Measurements from ENCODE around the gene TMEM121.

Gene TMEM121

DNA sequence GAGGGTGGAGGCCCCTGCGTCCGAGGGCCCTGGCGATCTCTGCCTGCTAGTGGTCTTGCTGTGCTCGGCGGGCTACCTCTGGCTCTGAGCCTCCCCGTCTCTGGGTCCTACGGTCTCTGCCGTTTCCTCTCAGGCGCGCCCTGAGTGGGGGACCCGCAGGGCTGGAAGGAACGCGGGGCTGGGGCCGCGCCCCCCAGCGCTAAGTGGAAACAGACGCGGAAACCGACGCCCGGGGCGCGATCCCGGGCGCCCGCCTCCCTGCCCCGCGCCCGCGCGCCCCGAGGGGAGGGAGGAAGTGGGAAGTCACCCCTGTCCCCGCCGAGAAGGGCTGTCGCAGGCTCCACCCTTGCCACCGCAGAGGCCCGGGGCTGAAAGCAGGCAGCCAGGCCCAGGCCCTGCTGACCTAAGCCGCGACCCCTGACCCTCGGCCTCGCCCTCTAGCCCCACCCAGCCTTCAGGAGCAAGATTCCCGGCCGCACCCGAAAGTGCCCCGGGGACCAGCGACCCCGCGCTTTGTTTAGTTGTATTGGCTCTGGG is 38.9 kb upstream of the TMEM121 start:
- DNase-seq, result no peak

DNA sequence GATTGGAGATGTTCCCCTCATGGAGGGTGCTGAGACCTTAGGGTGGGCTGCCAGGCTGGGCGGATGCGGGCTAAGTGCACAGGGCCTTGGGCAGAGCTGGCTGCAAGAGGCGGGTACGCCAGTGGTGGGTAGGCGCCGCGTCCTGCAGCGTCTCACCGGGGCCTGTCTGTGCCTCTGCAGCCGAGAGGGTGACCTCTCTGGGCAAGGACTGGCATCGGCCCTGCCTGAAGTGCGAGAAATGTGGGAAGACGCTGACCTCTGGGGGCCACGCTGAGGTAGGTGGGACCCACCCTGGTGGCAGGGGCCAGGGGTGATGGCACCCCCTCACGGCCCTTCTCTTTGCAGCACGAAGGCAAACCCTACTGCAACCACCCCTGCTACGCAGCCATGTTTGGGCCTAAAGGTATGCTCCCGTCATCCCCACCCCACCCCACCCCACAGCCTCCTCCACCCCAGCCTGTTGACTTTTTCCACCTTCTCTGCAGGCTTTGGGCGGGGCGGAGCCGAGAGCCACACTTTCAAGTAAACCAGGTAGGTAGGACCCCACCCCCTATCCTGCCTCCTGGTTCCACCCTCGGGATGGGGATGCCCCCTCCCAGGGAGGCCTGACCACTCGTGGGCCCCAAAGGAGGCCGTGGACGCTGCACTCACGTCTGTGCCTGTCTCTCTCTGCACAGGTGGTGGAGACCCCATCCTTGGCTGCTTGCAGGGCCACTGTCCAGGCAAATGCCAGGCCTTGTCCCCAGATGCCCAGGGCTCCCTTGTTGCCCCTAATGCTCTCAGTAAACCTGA is 38.2 kb upstream of the TMEM121 start:
- no peak for DNase-seq

DNA sequence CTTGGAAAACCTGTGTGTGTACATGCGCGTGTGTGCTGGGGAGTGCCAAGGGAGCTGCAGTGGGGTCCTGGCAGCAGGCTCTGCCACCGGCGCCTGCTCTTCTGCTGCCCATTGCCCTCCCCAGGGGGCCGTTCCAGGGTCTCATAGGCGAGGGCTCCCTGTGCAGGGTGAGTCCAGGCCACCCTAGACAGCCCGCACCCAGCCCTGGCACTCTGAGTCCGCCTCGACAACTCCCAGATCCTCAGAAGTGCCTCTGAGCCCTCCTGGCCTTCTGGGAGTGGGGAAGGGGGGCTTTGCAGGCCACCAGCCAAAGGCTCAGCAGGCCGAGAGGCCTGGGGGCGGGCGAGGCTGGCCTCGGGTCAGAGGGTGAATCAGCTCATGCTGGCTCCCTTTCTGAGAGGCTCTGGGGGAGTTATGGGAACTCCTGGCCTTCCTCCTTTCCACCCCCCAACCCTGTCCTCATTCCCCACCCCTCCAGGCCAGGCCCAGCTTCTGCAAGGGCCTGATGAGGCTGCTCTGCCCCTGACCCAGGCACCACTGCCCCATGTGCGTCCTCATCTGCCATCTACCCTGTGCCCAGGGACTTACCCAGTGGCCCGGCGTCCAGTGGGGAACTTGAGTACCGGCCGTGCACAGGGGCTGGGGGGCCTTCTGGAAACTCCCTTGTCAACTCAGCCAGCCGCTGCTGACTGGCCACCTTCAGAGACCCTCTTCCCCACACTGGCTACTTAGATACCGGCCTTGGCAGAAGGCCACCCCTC is 37.4 kb upstream of the TMEM121 start:
- DNase-seq, result no peak

DNA sequence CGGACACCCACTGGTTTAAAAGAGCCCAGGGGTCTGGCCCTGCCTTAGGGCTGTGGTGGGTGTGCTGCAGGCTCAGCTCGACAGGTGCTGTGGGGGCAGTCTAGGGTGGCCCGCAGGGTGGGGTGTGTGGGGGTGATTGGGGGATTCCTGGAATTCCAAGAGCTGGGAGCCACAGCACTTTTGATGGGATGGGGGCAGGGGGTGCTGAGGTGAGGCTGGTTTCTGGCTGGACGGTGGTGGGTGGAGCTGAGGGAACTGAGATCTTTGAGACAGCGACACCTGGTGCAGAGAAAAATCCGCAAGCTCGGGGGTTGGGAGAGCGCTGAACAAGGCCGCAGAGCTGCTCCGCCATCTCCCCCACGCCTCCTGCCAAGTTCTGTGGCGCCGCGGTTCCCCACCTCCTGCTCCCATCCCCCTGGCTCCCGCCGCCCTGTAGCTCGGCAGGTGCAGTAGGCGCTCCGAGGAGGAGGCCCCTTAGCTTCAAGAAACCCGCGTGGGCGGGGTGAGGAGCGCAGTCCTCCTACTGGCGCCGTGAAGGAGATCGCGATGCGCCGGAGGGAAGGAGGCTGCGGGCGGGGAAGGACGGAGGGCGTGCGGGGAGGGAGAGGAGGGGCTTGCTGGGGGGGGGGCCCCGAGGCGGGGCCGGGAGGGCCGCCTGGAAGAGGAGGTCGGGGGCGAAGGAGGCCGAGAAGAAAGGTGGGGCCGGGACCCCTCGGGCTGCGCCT is 36.7 kb upstream of the TMEM121 start:
- peak; percentile 68 for DNase-seq

DNA sequence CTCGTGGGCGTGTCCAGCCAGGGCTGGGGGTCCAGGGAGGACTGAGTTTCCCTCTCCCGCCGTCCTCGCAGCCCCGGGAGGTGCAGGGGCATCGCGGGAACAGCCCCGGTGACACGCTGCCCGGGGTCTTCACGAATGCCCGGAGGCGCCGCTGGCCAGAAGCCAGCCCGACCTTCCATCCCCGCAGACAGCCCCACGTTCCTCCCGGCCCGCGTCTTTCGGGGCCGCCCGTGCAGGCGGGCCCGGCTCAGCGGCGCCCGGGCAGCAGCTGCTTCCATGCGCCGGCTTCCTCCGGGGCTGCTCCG is 36.2 kb upstream of the TMEM121 start:
- DNase-seq, result no peak

DNA sequence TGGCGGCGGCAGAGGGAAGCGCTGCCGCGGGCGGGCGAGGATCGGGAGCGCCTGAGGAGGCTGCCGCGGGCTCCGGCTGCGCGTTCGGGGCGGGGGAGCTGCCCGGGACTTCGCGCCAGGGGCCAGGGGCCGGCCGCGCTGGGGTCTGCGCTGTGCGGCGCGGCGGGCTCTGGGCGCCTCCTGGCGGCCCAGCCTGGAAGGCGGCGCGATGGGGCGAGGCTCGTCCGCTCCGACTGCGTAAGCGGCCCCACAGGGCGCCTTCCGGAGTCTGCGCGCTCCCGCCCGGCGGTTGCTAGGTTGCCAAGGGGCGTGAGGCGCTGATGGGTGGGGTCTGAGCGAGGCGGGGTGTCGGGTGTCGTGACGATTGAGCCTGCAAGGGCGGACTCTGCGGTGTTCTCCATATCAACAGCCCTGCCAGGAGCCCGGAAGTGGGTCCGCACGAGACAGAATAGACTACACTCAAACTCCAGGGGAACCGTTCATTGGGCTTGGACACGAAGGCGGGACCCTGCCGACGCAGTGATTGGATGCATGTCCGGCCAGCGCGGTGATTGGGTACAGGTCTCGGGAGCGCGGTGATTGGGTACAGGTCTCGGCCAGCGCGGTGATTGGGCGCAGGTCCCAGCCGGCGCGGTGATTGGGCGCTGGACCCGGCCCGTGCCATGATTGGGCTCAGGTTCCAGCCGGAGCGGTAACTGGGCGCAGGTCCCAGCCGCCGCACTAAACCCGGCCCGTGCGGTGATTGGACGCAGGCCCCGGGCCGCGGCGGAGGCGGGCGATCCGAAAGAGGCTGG is 35.6 kb upstream of the TMEM121 start, which contains the start of gene TEDC1:
Gene TEDC1, plus strand, starts transcription at position 675 of the 794 bp plus-strand sequence. CDS start 130 bp downstream, outside the sequence.
- peak; percentile 100 for DNase-seq

DNA sequence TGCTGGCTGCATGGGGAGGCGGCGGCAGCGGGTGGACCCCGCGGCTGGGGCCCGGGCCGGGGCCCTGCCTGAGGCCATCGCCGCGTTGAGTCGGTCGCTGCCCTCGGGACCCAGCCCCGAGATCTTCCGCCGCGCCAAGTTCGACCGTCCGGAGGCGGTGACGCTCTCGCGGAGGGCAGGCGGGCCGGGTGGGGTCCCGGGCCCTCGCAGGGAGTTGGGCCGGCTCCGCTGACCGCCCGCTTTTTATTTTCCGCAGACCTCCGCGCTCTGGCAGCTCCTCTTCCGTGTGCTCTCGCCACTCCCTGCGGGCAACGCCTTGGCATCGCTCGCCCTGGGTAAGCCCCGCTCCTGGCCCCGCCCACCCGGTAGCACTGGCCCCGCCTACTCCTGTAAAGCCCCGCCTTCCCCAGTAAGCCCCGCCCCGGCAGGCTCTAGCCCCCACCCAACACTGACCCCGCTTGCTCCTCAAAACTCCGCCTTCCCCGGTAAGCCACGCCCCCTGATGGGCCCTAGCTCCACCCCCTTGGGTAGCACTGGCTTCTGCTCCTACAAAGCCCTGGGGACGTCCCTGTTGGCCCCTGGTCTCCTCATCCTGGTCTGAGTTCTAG is 34.9 kb upstream of the TMEM121 start:
- peak; percentile 68 for DNase-seq

DNA sequence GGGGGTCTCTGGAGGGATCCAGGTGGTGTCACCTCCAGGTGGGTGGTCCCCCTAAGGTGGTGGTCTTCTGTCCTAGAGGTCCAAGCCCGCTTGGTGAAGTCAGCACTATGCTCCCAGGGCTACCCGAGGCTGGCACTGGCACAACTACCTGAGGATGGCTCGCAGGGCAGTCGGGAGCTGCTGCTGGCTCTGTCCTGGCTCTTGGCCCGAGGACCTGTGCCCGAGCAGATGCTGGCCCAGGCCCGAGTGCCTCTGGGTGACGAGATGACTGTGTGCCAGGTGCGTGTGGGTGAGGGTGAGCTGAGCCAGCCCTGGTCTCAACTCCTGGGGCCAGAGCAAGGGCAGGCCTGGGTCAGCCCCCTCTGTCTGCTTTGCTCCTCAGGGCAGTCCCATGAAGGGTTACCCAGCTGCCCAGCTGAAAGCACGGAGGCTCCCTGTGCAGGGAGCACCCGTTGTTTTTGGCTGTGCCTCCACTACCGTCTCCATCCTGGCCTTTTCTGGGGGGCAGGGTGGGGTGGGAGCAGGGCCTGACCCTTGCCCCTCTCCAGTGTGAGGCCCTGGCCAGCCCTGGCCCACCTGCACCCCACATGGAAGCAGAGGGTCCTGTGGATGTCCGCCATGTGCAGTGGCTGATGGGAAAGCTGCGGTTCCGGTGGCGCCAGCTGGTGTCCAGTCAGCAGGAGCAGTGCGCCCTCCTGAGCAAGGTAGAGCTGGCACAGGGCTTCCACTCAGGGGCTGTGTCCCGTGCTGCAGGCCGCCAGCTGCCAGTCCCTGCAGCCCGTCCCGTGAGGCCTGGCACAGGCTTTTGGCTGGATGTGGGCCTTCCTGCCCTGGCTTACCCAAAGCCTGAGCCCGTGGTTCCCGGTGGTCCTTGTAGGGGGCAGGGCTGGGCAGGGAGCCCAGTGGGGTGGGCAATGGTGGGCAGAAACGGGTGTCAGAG is 34.1 kb upstream of the TMEM121 start:
- no peak for DNase-seq

DNA sequence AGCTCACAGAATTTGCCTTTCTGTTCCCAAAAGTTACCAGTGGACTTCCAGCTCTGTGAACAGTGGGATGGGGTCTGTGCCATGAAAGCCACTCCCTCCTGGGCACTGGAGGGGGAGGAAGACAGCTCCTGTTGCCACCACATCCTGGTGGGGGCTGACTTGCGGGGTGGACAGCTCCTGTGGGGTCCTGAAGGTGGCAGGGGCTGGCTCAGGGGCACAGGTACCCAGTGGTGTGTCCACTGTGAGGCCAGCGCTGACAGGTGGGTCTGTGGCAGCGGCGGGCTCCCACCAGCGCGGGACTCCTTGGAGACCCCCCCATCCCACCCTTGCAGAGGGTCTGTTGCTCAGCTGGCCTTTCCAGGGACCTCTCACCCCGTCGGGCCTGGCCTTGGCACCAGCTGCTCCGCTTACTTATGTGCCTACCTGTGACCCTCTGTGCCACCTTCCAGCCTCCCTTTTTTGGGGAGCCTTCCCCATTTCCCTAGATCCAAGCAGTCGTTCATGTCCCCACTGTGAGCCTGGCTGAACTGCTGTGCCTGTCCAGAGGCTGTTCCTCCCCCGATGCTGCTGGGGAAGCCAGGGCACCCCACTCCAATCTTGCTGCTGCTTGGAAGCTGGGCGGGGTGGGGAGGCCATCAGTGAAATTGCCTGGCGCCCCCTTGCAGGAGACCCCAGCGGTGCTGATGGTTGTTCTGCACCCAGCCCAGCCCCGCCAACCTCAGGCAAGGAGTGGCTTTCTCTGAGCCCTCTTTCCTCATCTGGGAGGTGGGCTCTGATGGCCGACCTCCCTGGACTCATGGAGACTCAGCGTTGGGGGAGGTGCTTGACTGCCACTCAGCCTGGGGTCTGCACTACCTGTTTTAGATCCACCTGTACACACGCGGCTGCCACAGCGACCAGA is 33.2 kb upstream of the TMEM121 start:
- no peak for DNase-seq

DNA sequence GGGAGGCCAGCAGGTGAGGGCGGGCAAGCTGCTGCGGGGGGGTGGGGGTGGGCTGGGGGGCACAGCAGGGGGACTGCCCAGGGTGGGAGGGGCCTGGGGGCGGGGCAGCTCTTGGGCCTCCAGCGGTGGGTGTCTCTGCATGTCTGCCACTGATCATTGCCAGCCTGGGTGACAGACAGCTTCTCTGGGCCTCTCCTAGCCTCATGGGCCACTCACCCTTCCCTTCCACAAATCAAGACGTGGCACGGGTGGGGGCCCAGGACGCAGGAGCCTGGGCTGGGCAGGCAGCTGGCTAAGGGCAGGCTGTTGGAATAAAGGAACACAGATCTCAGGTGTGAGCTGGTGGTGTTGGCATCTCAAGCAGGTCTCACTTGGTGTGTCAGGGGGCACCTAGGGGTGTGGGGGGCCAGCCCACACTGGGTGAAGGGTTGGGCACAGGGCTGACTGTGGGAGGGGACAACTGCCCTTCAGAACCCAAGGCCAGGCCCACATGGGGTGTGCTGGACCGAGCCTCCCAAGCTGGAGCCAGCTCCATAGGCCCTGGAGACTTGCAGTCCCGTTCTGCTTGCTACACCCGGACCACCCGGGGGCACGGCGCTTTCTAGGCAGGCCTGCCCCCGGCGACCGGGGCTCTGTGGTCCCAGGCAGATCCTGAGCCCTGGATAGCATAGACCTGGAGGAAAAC is 32.3 kb upstream of the TMEM121 start:
- DNase-seq, result no peak

DNA sequence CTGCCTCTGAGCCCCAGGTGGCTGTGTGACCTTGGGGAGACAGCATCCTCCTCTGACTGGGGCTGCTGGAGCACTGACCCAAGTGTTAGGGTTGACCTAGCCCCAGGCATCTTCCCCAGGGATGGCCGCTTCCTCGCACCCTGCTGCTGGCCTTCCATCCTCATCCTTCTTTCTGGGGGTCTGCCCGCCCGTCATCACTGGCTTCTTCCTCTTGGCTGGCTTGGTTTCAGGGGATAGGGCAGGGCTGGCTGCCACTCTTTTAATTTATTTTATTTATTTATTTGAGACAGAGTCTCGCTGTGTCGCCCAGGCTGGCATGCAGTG is 31.8 kb upstream of the TMEM121 start:
- DNase-seq, result no peak

DNA sequence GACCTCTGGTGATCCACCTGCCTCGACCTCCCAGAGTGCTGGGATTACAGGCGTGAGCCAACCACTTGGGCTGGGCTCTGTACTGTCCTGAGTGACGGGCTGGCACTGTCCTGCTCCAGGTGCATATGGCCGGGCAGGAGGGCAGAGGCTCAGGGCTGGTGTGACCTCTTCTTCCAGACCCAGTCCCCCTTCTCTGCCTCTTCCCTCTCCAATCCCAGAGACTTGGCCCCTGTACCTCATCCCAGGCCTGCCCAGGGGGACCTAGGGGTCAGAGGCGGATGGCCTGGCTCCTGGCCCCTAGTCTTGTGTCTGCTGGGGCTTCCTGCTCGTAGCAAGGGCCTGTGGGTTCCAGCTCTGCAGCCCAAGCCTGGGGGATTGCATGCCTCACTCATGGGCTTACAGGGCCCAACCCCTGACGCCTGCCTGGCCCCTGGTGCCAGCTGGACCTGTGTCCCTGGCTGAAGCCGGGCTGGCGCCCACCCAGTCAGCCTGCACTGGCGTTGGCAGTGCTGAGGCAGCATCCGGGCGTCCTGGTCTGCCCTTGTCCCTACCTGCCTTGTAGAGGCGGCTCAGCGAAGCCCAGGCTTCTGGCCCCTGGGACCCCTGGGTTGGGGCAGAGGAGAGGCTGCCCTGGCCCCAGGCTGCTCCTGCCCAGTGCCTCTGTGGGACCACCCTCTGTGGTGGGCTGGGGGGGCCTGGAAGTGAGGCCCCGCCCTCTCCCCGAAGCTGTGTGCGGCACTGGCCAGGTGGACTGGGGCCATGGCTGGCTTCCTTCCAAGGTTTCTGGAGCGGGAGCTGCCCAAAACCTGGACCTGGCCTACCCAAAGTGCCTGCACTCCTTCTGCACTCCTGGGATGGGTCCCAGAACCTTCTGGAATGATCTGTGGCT is 31.0 kb upstream of the TMEM121 start:
- no peak for DNase-seq

DNA sequence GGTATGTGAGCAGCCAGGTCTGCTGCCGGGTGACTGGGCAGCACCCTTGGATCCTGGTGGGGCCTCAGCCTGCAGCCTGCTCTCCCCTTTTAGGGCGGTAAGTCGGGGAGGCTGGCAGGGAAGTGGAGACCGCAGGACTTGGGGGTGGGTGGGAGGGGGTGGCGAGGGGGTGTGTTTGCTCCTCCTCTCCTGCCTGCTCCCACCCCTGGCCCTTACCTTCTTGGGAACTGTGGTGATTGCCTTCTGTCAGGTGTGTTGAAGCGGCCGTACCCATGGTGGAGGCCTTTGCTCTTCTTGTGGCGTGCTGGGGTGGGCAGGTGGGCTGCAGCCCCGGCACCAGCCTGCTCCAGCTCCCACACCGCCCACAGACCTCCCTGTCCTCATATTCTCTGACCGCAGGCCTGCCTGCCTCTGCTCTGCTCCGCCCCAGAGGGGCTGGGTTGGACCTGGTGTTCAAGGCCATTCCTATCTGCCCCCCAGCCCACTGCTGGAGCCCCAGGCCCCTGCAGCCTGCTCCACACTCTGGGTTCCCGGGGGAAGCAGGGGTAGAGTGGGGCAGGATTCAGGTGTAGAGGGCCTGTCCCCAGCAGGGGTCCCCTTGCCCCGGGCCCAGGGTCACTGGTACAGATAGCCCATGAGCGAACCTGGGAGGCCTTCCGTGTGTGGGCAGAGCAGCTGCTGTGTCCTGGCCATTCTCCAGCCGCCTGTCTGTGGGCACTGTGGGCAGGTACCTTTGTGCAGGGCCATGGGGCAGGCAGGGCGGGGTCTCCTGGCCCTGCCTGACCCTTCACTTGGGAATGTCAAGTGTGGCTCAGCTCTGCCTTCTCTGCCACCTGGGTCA is 30.2 kb upstream of the TMEM121 start:
- no peak for DNase-seq

DNA sequence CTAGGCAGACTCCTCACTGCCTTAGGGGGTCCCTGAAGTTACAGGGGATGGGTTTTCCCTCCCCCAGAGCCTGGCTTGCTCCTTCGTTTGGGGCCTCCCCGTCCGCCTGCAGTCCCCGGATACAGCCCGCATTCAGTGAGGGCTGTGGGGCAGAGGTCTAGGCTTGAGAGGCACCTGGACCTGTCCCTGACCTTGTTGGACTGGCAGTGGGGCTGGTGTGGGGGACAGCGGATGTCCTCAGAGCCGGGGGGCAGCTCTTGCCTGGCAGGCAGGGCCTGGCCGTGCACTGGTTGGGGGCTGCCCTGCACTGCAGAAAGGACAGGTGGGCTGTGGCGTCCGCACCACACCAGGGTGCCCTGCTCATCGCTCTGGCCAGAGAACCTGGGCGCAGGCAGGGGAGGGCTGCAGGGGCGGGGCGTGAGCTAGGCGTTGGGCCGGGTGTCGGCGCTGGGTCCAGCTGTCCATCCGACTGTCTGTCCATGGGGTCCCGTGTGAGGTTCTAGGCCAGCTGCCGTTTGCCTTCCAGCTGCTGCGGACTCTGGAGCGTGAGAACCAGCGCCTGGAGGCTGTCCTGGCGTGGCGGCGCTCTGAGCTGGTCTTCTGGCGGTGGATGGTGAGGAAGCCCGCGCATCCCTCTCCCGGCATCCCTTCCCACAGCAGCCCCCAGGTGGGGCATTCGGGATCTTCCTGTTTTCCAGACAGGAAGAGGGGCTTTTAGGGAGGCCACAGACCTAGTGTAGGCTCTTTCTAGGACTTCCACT is 29.4 kb upstream of the TMEM121 start:
- DNase-seq, result no peak

DNA sequence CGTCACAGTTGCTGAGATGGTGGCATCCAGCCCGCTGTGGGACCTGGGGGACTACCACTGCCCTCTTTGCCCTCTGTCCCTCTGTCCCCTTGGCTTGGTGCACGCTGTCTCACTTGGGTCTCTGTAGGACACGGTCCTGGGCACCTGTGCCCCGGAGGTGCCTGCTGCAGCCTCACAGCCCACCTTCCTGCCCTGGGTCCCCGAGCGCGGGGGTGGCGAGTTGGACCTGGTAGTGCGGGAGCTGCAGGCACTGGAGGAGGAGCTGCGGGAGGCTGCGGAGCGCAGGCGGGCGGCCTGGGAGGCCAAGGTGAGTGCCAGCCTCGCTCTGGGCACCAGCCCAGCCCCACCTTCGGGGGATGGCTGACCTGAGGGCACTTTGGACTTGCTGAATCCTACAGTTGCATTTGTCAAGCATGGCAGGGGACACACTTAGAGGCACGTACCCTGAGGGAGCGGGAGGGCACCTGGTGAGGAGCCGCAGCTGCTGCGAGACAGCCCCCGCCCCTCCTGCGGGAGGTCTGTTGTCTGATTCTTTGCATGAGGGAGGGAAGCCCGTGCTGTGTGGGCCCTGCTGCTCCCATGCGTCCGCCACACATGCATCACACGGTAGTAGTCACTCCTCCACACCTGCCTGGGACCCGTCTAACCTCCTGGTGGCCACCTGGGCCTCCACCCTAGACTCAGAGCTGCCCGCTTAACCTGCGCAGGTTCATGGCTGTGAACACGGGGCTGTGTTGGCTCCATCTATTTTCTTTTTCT is 28.5 kb upstream of the TMEM121 start:
- DNase-seq, result no peak
